Middle frontal gyrus (tissue), 1 donor: ENCODE results near the gene RYR2.

Experiments used
- DNase-seq: peaks from one replicate; pipeline ENCODE4 v3.0.0-alpha.2; 2015; ENCODE audit warnings: low spot score; ENCODE audit errors: extremely low spot score

RYR2 gene

GRCh38 chr1:237197470-237198425 lies 155.8 kb downstream of the RYR2 start:
- no peak for DNase-seq

- no peak for DNase-seq
These were observed 157.0 kb downstream of the RYR2 start for GRCh38 chr1:237199026-237199425.

- no peak for DNase-seq
These were observed 159.2 kb downstream of the RYR2 start for GRCh38 chr1:237201155-237201554.

- no peak for DNase-seq
These were observed 162.9 kb downstream of the RYR2 start for GRCh38 chr1:237204841-237205240.

DNA sequence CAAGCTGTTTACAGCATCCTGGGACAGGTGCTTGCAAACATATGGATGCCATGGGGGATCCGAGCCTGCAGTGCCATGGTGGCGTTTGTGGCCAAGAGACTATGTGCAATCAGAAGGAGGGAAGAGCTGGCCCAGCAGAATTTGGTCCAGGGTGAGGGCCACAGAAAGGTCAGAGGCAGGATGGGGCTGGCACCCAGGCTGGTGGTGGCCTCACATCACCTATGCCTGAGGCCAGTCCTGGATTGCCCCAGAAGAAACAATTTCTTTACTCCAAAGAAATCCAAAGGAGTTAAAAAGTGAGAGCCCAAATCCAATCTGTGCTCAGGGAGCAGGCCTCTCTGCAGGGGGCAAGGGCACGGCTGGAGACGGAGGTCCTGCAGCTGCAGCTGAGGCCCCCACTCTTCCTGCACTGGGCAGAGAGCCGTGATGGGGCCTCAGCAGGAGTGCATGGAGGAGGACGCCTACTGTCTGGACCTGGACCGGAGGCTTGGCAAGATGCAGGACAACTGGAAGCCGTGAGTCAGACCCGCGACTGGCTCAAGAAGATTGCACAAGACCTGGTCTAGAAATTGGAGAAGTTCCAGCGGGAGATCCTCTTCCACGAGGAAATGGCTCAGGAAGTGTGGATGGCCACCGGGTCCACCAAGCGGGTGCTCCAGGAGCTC lies 163.5 kb downstream of the RYR2 start:
- DNase-seq, result no peak

GRCh38 chr1:237206065-237206414 lies 164.1 kb downstream of the RYR2 start:
- DNase-seq, result no peak

DNA sequence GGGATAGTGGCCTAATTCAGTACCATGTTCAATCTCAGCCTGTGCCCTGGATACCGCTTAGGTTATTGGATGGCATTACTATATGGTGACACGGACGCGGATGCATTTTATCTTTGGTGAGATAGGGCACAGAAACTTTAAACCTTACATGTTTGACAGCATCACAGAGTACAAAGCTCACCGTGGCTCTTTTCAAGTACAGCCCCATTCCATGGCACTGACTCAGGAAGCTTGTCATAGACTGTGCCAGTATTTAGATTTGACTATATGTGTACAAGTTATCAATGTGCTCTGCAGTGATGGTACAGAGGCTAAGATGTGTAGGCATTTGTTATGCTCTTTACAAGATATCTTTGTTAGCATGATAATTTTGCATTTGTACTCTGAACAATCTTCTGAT lies 169.0 kb downstream of the RYR2 start:
- DNase-seq, result no peak

DNA sequence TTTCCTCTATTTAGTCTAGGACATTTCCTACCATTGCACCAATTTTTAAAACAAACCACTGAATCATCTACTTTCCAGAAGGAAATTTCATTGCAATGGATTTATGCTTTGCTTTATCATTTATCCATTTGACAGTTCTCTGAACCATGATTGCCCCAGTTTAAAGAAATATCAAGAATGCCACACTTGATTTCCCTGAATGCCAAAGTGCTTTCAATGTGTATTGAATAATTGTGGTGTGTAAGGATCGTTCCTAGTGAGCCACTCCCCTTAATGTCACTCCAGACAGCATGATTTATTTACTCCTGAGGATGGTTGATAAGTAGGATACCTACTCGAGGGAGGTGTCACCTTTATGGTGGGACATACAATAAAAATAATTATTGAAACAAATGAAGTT lies 169.6 kb downstream of the RYR2 start:
- no peak for DNase-seq

- no peak for DNase-seq
These were observed 178.0 kb downstream of the RYR2 start for GRCh38 chr1:237219751-237220642.

DNA sequence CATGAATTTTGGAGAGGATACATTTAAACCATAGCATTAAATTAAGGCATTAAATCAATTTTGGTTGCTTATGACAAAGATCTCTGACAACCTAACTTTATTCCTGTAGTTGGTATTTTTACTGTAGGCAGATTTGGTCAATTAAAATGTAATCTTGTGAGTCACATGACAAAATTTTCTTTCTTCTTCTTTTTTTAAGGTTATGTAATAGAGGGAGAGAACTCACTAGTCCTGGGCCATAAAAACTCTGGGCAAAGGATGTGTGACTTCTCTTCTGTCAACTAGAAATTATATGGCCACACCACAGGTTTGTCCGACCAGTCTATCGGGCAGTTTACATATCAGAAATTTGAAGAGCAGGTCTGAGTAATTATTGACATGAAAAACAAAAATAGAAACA lies 181.4 kb downstream of the RYR2 start:
- no peak for DNase-seq

DNA sequence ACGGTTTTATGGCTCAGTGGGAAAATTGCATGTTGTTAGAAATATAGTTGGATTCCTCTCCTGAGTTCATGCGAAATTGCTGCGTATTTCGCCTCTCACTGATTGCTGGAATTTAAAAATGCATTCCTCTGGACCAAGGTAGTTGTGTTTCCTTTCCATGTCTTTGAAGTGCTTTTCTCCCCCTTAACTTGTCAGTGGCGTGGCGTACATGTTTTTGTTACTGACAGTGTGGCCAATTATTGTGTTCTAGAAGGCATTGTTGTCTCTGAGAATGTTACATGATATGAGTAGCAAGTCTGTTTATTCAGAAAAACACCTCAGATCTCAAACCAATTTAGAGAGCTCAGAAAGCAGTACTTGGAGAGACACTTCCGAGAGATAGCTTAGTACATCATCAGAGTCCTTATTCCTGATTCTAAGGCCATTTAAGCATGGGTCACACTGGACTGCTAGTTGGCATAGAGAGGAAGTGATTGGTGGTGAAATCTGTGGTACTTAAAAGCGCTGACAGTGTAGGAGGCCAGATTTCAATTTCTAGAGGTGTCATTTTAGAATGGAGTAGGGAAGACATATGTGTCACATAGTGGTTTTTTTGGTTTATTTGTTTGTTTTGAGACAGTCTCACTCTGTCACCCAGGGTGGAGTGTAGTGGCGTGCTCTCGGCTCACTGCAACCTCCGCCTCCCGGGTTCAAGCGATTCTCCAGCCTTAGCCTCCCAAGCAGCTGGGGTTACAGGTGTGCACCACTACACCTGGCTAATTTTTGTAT lies 184.4 kb downstream of the RYR2 start:
- DNase-seq, result no peak

GRCh38 chr1:237227476-237227875 lies 185.5 kb downstream of the RYR2 start:
- DNase-seq, result no peak

DNA sequence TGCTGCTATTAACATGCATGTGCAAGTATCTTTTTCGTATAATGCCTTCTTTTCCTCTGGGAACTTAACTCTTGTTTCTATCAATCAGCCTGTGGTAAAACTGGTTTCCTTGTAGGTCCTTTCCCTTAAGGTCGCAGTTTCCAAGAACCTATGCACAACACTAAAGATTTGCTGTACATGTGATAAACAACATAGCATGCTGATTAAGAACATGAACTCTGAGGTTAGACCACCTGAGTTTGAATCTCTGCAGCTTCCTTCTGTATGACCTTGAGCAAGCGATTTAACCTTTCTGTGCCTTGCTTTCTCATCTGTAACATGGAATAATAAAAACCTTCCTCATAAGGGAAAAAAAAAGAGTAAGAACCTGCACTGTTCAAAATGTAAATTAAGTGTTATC lies 186.4 kb downstream of the RYR2 start:
- no peak for DNase-seq

GRCh38 chr1:237229333-237229732 lies 187.3 kb downstream of the RYR2 start:
- DNase-seq, result no peak

GRCh38 chr1:237232501-237232900 lies 190.5 kb downstream of the RYR2 start:
- no peak for DNase-seq

- no peak for DNase-seq
These were observed 193.1 kb downstream of the RYR2 start for GRCh38 chr1:237235091-237235490.

DNA sequence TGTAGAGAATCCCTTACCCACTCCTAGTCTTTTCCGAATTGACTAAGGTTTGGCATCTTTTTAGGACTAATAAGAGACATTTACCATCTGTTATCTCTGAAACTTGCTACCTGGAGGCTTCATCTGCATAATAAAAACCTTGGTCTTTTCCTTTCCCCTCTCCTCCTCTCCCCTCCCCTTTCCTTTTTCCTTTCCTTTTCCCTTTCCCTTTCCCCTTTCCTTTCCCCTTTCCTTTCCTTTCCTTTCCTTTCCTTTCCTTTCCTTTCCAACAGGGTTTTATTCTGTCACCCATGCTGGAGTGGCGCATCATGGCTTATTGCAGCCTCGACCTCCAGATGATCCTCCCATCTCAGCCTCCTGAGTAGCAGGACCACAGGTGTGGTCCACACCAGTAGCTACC lies 195.7 kb downstream of the RYR2 start:
- no peak for DNase-seq

DNA sequence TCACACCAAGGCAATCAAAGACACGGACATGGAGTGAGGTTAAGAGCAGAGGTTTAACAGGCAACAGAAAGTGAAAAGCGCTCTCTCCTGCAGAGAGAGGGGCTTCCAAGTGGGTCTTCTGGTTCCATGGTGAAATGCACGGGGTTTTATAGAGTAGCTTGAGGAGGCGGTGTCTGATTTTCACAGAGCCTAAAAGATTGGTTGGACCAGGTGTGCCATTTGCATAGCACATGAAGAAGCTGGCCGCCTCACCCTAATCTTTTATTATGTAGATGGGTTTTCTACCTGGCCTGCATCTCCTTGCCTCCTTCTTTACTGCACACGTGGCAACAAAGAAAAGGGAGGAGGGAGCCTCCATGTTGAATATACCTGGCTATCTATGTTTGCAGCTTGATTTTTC lies 197.3 kb downstream of the RYR2 start:
- DNase-seq, result no peak

- no peak for DNase-seq
These were observed 199.1 kb downstream of the RYR2 start for GRCh38 chr1:237241038-237241437.

- DNase-seq, result no peak
These were observed 202.8 kb downstream of the RYR2 start for GRCh38 chr1:237244778-237245177.

- DNase-seq, result no peak
These were observed 205.5 kb downstream of the RYR2 start for GRCh38 chr1:237247442-237247841.
